DND-41 (cell line): ENCODE results near the gene DCAF15.

Source experiments
- EZH2 ChIP-seq: IDR thresholded peaks from 3 replicates; pipeline ENCODE4 v1.6.1; 2012; ENCODE audit warnings: borderline replicate concordance, low read depth, mild to moderate bottlenecking, moderate library complexity, low read length, inconsistent platforms; ENCODE audit not compliant: severe bottlenecking
- TF ChIP-seq, protein P1 (sequence below): IDR thresholded peaks from 2 replicates; pipeline ENCODE4 v1.5.1; 2012; ENCODE audit warnings: borderline replicate concordance, low read length, moderate library complexity, mild to moderate bottlenecking; ENCODE audit not compliant: poor library complexity, severe bottlenecking; ENCODE audit errors: extremely low read depth

DNA sequence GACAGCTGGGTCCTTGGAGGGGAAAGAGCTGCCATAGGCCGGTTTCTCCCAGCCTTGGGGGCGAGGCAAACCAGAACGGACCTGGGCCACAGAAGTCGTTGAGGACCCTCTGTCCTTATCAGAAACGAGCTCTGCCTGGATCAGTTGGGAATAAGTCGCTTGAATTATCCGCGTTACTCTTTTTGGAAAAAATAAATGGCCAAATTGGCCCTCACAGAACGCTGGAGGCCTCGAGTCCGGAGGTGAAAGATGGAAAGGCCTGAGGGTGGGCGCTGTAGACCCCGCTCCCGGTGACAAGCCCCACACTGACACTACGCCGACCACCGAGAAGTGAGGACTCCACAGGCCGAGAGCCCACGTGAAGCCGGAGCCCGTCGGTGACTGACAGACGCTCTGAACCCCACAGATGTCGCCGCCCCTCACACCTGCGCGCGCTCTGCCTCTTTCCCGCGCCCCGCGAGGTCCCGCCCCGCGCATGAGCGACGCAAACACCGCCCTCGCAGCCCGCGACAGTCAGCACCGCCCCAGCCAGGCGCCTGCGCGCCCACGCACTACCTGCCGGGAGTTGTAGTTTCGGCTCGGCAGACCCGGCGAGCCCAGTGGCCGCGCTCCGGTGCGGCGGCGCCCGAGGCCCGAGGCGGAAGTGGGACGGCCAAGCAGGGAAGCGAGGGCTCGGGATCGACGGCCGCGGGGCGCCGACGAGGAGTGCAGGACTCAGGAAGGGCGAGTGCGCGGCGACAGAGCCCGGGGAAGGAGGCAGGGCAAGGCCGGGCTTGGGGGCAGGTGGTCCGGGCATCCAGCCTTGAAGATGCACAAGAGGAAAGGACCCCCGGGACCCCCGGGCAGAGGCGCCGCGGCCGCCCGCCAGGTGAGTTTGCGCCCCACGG, 46.4 kb upstream of the DCAF15 start, which contains the start of the genes BRME1 and CC2D1A:
- TF ChIP-seq, protein P1, sequence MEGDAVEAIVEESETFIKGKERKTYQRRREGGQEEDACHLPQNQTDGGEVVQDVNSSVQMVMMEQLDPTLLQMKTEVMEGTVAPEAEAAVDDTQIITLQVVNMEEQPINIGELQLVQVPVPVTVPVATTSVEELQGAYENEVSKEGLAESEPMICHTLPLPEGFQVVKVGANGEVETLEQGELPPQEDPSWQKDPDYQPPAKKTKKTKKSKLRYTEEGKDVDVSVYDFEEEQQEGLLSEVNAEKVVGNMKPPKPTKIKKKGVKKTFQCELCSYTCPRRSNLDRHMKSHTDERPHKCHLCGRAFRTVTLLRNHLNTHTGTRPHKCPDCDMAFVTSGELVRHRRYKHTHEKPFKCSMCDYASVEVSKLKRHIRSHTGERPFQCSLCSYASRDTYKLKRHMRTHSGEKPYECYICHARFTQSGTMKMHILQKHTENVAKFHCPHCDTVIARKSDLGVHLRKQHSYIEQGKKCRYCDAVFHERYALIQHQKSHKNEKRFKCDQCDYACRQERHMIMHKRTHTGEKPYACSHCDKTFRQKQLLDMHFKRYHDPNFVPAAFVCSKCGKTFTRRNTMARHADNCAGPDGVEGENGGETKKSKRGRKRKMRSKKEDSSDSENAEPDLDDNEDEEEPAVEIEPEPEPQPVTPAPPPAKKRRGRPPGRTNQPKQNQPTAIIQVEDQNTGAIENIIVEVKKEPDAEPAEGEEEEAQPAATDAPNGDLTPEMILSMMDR = peak; percentile 3
- no peak for TF ChIP-seq EZH2
